ENCODE data around the gene SPEG.

DNA sequence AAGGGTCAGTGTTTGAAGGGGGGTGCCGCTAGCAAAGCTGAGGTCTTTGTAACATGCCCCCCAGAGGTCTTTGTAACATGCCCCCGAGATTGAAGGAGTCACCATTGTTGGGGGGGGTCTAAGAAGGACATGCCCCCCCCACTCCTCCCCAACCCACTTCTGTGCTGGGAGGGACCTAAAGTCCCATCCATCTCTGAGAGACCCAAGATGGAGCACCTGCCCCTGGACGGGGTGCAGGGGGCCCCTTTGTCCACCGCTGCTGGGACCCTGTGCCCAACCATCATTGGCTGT is 73.7 kb downstream of the SPEG start:
- TF ChIP-seq, protein P1, sequence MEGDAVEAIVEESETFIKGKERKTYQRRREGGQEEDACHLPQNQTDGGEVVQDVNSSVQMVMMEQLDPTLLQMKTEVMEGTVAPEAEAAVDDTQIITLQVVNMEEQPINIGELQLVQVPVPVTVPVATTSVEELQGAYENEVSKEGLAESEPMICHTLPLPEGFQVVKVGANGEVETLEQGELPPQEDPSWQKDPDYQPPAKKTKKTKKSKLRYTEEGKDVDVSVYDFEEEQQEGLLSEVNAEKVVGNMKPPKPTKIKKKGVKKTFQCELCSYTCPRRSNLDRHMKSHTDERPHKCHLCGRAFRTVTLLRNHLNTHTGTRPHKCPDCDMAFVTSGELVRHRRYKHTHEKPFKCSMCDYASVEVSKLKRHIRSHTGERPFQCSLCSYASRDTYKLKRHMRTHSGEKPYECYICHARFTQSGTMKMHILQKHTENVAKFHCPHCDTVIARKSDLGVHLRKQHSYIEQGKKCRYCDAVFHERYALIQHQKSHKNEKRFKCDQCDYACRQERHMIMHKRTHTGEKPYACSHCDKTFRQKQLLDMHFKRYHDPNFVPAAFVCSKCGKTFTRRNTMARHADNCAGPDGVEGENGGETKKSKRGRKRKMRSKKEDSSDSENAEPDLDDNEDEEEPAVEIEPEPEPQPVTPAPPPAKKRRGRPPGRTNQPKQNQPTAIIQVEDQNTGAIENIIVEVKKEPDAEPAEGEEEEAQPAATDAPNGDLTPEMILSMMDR (IDR thresholded peaks at IDR 0.05 in 2 of 3, conservative IDR thresholded peaks at IDR 0.05 in 1 of 3; ENCODE audit: borderline replicate concordance in 1 of 3, insufficient read depth in 1 of 3, low read depth in 2 of 3, low read length in 2 of 3) = no peak
- no peak for TF ChIP-seq POLR2A (IDR thresholded peaks at IDR 0.05; ENCODE audit: borderline replicate concordance, extremely low read depth, insufficient read depth, insufficient read length)
- TF ChIP-seq EZH2 (IDR thresholded peaks at IDR 0.05) = no peak
- TF ChIP-seq, protein P2, sequence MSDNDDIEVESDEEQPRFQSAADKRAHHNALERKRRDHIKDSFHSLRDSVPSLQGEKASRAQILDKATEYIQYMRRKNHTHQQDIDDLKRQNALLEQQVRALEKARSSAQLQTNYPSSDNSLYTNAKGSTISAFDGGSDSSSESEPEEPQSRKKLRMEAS (IDR thresholded peaks at IDR 0.05) = no peak
- TF ChIP-seq EZH2phosphoT487 (IDR thresholded peaks at IDR 0.05; ENCODE audit: borderline replicate concordance) = no peak
- no peak for TF ChIP-seq EGR1 (IDR thresholded peaks at IDR 0.05; ENCODE audit: low read depth)
- TF ChIP-seq POLR2AphosphoS5 (IDR thresholded peaks at IDR 0.05; ENCODE audit: low read depth, low read length) = no peak
- no peak for TF ChIP-seq ZNF274 (IDR thresholded peaks at IDR 0.05; ENCODE audit: low read depth, low read length)
- TF ChIP-seq, protein P3, sequence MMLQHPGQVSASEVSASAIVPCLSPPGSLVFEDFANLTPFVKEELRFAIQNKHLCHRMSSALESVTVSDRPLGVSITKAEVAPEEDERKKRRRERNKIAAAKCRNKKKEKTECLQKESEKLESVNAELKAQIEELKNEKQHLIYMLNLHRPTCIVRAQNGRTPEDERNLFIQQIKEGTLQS (IDR thresholded peaks at IDR 0.05) = no peak
- TF ChIP-seq ZBTB33 (IDR thresholded peaks at IDR 0.05; ENCODE audit: extremely low read depth, insufficient replicate concordance, low read length) = no peak
- no peak for TF ChIP-seq SRF (IDR thresholded peaks at IDR 0.05; ENCODE audit: low read depth)
